ENCODE results near the gene NPTN. TPM values are rescaled to one million over a fixed set of nuclear protein-coding genes. Genes with fewer than 3 reads are reported as not detected.

NPTN gene
- total RNA-seq, 1 experiment from 2014 or later = 151 TPM

DNA sequence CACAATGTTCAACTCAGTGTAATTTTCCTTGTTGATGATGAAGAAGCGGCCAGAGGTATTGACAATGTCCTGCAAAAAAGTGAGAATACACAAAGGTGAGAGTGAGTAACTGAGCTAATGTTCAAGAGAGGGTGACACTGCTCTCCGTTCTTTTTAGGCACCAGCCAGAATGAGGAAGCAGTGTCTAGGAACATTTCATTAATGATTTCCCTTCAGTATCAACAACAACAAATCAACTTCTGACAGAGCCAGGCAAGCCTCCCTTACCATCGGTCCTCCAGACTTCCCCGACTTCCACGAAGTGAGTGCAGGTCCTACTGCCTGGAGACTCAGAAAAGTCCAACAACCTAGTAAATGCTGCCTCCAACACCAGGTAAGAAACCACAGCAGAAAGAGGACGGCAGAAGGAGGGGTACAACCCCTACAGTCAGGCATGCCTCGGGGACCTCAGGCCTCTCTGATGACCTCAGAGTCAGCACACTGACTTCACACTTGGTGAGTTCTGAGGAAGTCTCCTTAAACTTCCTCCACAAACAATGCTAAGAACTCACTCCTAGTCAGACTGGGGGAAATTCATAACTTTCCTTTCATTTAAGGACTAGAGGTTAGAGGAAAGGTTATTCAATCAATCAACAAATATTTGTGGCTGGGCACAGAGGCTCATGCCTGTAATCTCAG lies 62.7 kb downstream of the NPTN start:
- ATAC-seq (no peak), DNase-seq (ENCODE audit: low read depth, low spot score) (no peak)
- H3K4me3 ChIP-seq (ENCODE audit: low read depth in 2 of 2, low read length in 2 of 2) = no peak overlapping the region
- ChIA-PET CTCF (no interaction called here), POLR2A (no interaction called here)
- intact Hi-C loops (cut with micrococcal nuclease; ENCODE audit: unreplicated experiment) (no loop called here), in situ Hi-C loops (cut with HindIII; ENCODE audit: low pct_unique_long_range_greater_than_20kb, low sequenced_read_pairs) (no loop called here)
- no peak overlapping the region for H3K27ac ChIP-seq (ENCODE audit: low read length)
- TF ChIP-seq, protein P1, sequence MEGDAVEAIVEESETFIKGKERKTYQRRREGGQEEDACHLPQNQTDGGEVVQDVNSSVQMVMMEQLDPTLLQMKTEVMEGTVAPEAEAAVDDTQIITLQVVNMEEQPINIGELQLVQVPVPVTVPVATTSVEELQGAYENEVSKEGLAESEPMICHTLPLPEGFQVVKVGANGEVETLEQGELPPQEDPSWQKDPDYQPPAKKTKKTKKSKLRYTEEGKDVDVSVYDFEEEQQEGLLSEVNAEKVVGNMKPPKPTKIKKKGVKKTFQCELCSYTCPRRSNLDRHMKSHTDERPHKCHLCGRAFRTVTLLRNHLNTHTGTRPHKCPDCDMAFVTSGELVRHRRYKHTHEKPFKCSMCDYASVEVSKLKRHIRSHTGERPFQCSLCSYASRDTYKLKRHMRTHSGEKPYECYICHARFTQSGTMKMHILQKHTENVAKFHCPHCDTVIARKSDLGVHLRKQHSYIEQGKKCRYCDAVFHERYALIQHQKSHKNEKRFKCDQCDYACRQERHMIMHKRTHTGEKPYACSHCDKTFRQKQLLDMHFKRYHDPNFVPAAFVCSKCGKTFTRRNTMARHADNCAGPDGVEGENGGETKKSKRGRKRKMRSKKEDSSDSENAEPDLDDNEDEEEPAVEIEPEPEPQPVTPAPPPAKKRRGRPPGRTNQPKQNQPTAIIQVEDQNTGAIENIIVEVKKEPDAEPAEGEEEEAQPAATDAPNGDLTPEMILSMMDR (IDR thresholded peaks at IDR 0.05) = no peak
- TF ChIP-seq TCF7L2 (IDR thresholded peaks at IDR 0.05; ENCODE audit: low read depth, low read length) (no peak), POLR2AphosphoS5 (IDR thresholded peaks at IDR 0.05; ENCODE audit: low read depth, low read length) (no peak), SIN3A (IDR thresholded peaks at IDR 0.05; ENCODE audit: borderline replicate concordance, insufficient read depth, low read depth, low read length) (no peak)
- TF ChIP-seq, protein P2, sequence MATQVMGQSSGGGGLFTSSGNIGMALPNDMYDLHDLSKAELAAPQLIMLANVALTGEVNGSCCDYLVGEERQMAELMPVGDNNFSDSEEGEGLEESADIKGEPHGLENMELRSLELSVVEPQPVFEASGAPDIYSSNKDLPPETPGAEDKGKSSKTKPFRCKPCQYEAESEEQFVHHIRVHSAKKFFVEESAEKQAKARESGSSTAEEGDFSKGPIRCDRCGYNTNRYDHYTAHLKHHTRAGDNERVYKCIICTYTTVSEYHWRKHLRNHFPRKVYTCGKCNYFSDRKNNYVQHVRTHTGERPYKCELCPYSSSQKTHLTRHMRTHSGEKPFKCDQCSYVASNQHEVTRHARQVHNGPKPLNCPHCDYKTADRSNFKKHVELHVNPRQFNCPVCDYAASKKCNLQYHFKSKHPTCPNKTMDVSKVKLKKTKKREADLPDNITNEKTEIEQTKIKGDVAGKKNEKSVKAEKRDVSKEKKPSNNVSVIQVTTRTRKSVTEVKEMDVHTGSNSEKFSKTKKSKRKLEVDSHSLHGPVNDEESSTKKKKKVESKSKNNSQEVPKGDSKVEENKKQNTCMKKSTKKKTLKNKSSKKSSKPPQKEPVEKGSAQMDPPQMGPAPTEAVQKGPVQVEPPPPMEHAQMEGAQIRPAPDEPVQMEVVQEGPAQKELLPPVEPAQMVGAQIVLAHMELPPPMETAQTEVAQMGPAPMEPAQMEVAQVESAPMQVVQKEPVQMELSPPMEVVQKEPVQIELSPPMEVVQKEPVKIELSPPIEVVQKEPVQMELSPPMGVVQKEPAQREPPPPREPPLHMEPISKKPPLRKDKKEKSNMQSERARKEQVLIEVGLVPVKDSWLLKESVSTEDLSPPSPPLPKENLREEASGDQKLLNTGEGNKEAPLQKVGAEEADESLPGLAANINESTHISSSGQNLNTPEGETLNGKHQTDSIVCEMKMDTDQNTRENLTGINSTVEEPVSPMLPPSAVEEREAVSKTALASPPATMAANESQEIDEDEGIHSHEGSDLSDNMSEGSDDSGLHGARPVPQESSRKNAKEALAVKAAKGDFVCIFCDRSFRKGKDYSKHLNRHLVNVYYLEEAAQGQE (IDR thresholded peaks at IDR 0.05; ENCODE audit: insufficient read depth in 1 of 2, low read depth in 2 of 2, low read length in 1 of 2) = no peak
- H3K36me3 ChIP-seq (ENCODE audit: control insufficient read depth, insufficient read depth, low read length) = 0 out of 2 replicates have a peak, but pooled peaks cover 8% of the 10 kb centered on the region
- no peaks in the 10 kb centered on the region for H3K9me3 ChIP-seq (ENCODE audit: control insufficient read depth, insufficient read depth, low read depth, low read length)
- H3K27me3 ChIP-seq (ENCODE audit: control insufficient read depth, insufficient read depth, low read length) = no peaks in the 10 kb centered on the region
- BruUV-seq (replicated peaks) = no TSS peak
- no peaks in the 10 kb centered on the region for H3K4me1 ChIP-seq (ENCODE audit: control insufficient read depth, insufficient read depth, low read length)

DNA sequence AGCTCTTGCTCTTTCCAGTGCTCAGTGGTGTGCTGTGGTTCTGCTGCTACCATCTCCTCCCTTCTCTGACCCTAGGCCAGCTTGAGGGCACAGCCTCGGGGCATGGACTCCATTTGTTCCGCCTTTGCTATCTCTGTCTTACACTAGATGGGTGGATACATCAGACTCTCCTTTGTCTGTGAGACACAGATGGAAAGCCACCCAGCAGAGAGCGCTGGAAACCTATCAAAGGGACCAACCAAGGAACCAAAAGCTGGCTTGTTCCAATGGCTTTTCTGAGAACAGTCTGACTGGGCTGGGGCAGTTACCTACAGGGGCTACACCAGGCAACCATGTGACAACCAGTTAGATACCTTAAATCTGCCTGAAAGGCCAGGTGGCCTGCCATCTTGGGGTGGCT lies 63.8 kb downstream of the NPTN start:
- DNase-seq (ENCODE audit: low read depth, low spot score) (no peak), ATAC-seq (no peak)
- TF ChIP-seq SIN3A (IDR thresholded peaks at IDR 0.05; ENCODE audit: borderline replicate concordance, insufficient read depth, low read depth, low read length) = no peak
- TF ChIP-seq, protein P1 (IDR thresholded peaks at IDR 0.05) = no peak
- no peak for TF ChIP-seq TCF7L2 (IDR thresholded peaks at IDR 0.05; ENCODE audit: low read depth, low read length)
- no peak for TF ChIP-seq POLR2AphosphoS5 (IDR thresholded peaks at IDR 0.05; ENCODE audit: low read depth, low read length)
- TF ChIP-seq, protein P2 (IDR thresholded peaks at IDR 0.05; ENCODE audit: insufficient read depth in 1 of 2, low read depth in 2 of 2, low read length in 1 of 2) = no peak
- intact Hi-C loops (cut with micrococcal nuclease; ENCODE audit: unreplicated experiment) (no loop called here), in situ Hi-C loops (cut with HindIII; ENCODE audit: low pct_unique_long_range_greater_than_20kb, low sequenced_read_pairs) (no loop called here)
- H3K4me3 ChIP-seq (ENCODE audit: low read depth in 2 of 2, low read length in 2 of 2) = no peak overlapping the region
- ChIA-PET CTCF (interaction anchor here (0.5 kb wide), 1 partner anchor 13 kb away, joined by 3 read pairs; no protein-coding TSS in a partner anchor), POLR2A (no interaction called here)
- H3K36me3 ChIP-seq (ENCODE audit: control insufficient read depth, insufficient read depth, low read length) = 0 out of 2 replicates have a peak, but pooled peaks cover 8% of the 10 kb centered on the region
- H3K27ac ChIP-seq (ENCODE audit: low read length) = no peak overlapping the region
- no peaks in the 10 kb centered on the region for H3K9me3 ChIP-seq (ENCODE audit: control insufficient read depth, insufficient read depth, low read depth, low read length)
- H3K4me1 ChIP-seq (ENCODE audit: control insufficient read depth, insufficient read depth, low read length) = no peaks in the 10 kb centered on the region
- H3K27me3 ChIP-seq (ENCODE audit: control insufficient read depth, insufficient read depth, low read length) = no peaks in the 10 kb centered on the region
- BruUV-seq (replicated peaks) = no TSS peak
